Suppressor macrophage treated with lipopolysaccharide for 4 hours (primary cell): Measurements from ENCODE around the gene RRAS.
"Not testable (repeated sequence)": the region's sequence is repeated elsewhere in the genome, so short reads cannot be mapped to it uniquely, and the experiment has no call there.

ENCODE experiments used
- DNase-seq: peaks from one replicate; pipeline ENCODE4 v3.0.0-alpha.2; 2020

The RRAS gene

DNA sequence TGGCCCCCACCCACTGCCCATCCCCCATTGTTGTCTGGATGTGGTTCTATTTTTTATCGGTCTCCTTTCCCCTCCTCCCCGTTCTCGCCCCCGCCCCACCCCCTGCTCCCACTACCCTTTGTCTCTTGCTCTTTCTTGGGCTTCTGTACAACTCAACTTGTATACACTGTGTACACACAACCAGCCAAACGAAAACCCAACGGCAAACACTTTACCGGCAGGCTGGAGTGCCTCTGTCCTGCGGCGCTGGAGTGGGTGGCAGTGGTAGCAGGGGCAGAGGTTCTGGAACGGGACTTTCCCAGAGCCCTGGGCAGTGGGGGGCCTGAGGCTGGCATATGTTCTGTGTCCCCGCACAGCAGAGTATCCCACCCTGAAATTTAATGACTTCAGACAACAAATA is 13.7 kb downstream of the RRAS start:
- DNase-seq, result no peak

DNA sequence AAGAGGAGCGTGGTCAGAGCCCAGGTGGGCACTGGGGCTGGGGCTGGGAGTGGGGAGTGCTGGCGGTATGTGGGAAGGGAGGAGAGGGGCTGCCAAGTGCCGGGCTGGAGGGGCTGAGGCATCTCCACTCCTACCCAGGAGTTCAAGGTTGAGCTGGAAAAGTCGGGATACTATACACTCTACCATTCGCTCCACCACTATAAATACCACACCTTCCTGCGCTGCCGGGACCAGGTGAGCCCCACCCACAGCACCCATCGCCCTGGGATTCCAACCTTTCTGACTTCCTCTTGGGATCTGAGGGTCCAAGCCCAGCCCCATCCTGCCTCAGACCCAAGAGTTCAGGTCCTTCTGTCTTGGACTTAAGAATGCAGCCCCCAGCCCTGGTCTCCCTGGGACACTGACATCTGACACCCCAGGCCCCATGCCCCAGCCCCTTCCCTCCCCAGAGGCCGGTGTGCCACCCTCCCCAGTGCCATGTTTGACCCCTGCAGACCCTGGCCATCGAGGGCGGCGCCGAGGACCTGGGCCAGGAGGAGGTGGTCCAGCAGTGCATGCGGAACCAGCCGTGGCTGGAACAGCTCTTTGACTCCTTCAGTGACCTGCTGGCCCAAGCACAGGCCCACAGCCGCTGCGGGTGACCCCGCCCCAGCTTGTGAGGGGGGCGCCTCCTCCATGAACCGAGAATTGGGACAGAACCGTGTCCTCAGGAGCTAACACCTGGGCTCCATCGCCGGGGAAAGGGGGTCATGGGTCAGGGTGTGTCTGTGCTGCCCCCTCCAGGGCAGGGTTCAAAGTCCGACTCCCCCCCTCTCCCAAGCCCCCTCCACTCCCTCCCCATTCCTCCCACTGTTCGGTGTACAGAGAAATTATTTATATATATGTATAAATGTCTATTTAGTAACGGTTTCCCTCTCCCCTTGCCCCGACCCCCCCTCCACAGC is 14.7 kb downstream of the RRAS start:
- no peak for DNase-seq

DNA sequence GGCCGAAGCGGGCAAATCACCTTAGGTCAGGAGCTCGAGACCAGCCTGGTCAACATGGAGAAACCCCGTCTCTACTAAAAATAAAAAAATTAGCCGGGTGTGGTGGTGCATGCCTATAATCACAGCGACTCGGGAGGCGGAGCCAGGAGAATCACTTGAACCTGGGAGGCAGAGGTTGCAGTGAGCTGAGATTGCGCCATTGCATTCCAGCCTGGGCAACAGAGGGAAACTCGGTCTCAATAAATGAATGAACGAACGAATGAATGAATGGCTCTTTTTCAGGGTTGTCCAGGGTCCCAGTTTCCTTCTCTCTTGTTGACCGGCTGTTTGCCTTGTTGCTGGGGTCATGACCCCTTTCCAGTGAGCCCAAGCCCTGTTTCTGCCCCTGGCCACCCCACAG is 22.1 kb downstream of the RRAS start:
- DNase-seq, result not testable (repeated sequence)

DNA sequence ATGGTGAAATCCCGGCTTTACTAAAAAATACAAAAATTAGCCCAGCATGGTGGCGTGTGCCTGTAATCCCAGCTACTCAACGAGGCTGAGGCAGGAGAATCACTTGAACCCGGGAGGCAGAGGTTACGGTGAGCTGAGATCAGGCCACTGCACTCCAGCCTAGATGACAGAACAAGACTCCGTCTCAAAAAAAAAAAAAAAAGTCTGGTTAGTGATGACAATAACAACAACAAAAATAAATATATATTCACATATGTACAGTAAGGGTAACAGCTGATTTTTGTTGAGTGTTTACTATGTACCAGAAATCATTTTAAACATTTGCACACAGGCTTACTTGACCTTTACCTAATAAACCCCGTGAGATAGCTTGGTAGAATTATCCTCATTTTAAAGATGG is 23.0 kb downstream of the RRAS start:
- DNase-seq, result no peak

DNA sequence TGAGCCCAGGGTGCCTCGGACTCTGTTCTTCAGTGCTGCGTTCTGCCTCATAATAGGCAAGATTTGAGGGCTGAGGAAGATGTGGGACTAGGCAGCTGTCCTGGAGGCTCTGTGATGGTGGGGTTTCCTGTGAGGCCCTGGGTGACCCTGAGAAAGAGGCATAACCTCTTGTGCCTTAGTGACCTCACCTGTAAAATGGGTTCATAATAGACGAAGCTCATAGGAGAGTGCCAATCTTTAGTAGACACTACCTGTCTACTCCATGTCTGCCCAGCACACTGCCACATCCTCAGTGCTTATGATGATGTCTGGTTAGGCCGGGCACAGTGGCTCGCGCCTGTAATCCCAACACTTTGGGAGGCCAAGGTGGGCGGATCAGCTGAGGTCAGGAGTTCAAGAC is 23.4 kb downstream of the RRAS start:
- DNase-seq, result no peak

DNA sequence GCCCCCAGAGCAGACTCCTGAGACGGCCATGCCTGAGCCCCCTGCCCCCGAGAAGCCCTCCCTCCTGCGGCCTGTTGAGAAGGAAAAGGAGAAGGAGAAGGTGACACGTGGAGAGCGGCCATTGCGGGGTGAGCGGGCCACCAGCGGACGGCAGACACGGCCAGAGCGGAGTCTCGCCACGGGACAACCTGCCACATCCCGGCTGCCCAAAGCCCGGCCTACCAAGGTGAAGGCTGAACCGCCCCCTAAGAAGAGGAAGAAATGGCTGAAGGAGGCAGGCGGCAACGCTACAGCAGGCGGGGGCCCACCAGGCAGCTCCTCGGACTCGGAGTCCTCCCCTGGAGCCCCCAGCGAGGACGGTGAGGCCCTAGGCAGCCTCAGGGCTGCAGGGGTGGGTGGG is 24.1 kb downstream of the RRAS start:
- no peak for DNase-seq

DNA sequence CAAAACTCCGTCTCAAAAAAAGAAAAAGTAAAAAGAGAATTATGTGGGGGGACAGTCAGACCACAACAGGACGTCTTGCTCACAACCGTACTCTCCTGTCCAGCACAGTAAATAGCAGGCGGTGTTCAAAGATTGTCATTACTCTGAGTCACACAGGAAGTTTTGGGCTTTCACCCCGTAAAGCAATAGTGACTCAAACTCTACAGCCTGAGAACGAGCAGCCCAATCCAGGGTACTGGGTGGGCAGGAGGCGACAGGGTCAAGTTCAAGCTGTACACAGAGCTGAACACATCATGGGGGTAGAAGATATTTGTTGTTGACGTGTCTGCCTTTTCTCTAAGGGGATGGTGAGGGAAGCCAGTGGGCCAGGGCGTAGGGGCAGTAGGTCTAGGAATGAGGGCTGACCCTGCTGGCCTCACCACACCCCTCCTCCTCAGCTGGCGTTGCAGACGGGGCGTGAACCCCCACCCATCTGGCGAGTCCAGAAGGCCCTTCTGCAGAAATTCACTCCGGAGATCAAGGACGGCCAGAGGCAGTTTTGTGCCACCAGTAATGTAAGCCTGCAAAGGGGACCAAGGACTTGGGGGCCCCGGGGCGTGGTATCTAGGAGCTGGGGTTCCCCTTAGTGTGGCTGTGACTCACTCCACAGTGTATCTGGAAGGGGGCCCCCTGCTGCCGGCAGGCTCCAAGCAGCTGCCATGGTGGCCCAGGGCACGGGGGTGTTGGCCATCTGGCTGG is 25.7 kb downstream of the RRAS start:
- peak; percentile 64 for DNase-seq

DNA sequence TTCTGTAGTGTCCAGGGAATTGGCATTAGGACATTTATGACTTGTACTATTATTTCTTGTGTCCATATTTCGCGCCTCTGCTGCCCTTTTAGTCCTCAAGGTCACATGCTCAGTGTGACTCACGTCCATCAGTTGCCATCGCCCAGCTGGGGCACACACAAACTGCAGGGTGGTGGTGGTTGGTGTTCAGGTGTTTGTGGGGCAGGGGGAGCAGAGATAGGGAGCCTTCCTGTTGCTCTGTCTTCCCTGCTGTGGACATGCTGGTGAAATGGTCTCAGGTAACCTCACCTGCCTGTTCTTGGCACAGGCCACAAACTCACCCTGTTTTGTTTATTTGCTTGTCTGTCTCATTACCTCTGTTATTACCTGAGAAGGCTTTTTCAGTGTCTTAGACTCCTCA is 26.6 kb downstream of the RRAS start:
- peak; percentile 45 for DNase-seq

DNA sequence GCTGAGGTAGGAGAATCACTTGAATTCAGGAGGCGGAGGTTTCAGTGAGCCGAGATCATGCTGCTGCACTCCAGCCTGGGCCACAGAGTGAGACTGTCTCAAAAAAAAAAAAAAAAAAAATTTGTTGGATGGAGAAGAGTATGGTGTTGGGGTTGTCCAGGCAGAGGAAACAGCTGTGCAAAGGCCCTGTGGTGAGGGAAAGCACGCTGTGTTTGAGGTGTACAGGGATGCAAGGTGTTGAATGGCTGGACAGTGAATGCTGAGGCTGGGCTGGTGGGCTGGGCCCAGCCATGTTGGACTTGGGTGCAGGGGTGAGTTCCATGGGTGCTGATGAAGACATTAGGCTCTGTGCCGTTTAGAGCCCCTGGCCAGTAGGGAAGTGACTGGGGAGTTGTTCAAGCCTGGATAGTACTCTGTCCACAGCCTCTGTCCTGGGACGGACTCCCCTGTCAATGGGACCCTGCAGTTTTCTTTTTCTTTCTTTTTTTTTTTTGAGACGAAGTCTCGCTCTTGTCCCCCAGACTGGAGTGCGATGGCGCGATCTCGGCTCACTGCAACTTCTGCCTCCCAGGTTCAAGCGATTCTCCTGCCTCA is 30.3 kb downstream of the RRAS start:
- DNase-seq, result no peak

DNA sequence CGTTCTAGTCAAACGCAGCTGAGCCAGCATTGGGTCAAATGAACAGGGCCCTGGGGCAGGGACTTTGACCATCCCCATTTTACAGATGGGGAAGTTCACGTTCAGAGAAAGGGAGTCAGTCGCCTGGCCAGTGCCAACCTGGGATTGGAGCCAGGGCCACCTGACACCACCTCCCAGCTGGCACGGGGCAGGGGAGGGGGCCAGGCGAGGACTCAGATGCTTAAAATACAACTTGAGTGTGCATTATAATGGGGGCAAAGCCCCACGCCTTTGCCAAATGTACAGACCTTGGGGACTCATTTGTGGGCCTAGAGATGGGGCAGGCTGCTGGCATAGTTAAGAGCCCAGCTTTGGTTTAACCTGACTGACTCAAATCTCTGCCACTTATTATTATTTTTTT is 34.3 kb downstream of the RRAS start:
- DNase-seq, result no peak

DNA sequence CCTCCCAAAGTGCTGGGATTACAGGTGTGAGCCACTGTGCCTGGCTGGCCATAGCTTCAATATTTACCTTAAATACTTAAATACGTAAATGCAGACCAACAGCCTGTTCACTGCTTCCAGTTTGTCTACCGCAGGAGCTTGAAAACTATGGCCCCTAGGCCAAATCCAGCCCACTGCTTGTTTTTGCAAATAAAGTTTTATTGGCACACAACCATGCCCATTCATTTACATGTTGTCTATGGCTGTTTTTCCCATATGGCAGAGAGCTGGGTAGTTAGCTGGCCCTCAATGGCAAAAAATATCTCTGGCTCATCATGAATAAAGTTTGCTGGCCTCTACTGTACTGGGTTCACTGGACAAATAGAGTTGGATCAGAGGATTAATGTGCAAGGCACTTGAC is 37.1 kb downstream of the RRAS start:
- no peak for DNase-seq

DNA sequence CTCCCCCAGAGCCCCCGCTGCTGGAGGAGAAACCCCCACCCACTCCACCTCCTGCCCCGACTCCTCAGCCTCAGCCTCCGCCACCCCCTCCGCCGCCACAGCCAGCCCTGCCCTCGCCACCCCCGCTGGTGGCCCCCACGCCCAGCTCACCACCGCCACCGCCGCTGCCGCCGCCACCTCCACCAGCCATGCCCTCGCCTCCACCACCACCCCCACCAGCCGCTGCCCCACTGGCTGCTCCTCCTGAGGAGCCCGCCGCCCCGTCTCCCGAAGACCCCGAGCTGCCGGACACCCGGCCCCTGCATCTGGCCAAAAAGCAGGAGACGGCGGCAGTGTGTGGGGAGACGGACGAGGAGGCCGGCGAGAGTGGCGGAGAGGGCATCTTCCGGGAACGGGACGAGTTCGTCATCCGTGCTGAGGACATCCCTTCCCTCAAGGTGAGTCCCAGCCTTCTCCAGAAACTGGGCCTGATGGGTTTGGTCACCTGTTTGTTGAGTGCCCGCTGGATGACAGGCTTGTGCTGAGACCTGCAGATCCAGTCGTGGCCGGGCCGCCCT is 38.4 kb downstream of the RRAS start:
- DNase-seq, result no peak

DNA sequence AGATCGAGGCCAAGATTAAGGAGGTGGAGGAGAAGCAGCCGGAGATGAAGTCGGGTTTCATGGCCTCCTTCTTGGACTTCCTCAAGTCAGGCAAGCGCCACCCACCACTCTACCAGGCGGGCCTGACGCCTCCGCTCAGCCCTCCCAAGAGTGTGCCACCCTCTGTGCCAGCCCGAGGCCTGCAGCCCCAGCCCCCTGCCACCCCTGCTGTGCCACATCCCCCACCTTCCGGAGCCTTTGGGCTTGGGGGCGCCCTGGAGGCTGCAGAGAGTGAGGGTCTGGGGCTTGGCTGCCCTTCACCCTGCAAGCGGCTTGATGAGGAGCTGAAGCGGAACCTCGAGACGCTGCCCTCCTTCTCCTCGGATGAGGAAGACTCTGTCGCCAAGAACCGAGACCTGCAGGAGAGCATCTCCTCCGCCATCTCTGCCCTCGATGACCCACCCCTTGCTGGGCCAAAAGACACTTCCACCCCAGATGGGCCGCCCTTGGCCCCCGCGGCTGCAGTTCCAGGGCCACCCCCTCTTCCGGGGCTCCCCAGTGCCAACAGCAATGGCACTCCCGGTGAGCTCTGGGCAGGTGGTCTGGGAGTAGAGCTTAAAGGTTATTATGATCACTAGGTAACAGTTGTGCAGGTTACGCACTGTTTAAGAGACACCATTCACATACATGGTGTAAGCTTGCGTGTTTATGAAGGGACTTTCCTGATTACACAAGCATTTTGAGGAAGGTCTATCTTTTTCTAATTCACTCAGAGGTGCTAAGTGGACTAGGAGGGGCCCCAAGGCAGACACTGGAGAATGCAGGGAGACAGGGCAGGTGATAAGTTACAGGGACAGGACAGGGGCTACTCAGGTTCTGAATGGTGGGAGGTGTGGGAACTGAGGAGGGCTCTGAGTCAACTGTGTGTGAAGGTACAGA is 40.3 kb downstream of the RRAS start:
- DNase-seq, result peak; percentile 17

DNA sequence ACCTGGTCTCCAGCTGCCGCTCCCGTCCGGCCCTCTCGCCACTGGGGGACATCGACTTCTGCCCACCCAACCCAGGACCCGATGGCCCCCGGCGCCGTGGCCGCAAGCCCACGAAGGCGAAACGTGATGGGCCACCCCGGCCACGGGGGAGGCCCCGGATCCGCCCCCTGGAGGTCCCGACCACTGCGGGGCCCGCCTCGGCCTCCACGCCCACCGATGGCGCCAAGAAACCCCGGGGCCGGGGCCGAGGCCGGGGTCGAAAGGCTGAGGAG is 42.3 kb downstream of the RRAS start:
- DNase-seq, result no peak

DNA sequence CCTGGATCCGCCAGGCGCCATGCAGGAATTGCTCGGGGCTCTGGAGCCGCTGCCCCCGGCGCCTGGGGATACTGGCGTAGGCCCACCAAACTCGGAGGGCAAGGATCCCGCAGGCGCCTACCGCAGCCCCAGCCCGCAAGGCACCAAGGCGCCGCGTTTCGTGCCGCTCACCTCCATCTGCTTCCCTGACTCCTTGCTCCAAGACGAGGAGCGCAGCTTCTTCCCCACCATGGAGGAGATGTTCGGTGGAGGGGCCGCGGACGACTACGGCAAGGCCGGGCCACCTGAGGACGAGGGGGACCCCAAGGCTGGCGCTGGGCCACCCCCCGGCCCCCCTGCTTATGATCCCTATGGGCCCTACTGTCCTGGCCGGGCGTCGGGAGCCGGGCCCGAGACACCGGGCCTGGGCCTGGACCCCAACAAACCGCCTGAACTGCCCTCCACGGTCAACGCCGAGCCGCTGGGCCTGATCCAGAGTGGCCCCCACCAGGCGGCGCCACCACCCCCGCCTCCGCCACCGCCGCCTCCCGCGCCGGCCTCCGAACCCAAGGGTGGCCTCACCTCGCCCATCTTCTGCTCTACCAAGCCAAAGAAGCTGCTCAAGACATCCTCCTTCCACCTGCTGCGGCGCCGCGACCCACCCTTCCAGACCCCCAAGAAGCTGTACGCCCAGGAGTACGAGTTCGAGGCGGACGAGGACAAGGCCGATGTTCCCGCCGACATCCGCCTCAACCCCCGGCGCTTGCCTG is 42.8 kb downstream of the RRAS start:
- no peak for DNase-seq

DNA sequence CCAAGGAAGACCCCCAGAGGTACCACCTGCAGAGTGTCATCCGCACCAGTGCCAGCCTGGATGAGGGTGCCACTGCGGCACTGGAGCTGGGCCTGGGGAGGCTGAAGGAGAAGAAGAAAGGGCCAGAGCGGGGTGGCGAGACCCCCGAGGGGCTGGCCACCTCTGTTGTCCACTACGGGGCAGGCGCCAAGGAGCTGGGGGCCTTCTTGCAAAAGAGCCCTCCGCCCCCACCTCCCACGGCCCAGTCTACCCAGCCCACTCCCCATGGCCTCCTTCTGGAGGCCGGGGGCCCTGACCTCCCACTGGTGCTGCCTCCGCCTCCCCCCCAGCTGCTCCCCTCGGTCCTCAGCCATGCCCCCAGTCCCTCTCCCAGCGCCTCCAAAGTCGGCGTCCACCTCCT is 43.5 kb downstream of the RRAS start:
- DNase-seq, result no peak

DNA sequence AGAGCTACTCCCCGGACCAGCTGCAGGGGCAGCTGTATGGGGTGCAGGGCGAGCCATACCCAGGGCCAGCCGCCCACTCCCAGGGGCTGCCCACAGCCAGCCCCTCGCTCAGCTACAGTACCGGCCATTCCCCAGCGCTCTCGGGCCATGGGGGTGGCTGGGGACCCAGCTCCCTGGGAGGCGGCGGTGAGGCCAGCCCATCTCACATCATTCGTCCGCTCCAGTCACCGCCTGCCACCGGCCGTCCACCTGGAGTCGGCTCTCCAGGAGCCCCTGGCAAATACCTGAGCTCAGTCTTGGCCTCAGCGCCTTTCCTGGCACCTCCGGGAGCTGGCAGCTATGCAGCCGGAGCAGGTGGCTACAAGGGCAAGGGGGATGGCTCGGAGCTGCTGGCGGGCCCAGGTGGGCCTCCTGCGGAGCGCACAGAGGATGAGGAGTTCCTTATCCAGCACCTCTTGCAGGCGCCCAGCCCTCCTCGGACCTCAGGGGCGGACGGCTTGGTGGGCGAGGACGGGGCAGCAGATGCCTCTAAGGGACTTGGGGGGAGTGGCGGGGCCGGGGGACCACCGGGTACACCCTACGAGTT is 44.0 kb downstream of the RRAS start:
- DNase-seq, result no peak

DNA sequence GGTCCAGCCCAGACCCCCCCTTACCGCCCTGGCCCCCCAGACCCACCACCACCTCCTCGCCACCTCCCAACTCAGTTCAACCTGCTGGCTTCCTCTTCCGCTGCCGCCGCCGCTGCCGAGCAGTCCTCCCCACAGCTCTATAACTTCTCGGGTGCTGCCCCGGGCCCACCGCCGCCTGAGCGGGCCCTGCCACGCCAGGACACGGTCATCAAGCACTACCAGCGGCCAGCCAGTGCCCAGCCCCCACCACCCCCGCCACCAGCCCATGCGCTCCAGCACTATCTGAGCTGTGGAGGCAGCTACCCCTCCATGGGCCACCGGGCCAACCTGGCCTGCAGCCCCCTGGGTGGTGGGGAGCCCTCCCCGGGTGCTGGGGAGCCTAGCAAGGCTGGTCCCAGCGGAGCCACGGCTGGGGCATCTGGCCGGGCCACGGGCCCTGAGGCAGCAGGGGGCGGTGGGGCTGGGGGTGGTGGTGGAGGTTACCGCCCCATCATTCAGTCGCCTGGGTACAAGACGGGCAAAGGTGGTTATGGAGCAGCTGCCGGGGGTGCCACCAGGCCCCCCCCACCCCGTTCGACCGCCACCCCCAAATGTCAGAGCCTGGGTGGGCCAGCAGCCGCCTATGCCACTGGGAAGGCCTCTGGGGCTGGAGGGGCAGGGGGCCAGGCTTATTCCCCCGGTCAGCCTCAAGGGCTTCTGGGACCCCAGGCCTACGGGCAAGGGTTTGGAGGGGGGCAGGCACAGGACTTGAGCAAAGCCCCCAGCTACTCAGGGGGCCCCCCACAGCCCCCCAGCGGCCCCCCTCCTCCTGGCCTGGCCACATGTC is 44.7 kb downstream of the RRAS start:
- no peak for DNase-seq

DNA sequence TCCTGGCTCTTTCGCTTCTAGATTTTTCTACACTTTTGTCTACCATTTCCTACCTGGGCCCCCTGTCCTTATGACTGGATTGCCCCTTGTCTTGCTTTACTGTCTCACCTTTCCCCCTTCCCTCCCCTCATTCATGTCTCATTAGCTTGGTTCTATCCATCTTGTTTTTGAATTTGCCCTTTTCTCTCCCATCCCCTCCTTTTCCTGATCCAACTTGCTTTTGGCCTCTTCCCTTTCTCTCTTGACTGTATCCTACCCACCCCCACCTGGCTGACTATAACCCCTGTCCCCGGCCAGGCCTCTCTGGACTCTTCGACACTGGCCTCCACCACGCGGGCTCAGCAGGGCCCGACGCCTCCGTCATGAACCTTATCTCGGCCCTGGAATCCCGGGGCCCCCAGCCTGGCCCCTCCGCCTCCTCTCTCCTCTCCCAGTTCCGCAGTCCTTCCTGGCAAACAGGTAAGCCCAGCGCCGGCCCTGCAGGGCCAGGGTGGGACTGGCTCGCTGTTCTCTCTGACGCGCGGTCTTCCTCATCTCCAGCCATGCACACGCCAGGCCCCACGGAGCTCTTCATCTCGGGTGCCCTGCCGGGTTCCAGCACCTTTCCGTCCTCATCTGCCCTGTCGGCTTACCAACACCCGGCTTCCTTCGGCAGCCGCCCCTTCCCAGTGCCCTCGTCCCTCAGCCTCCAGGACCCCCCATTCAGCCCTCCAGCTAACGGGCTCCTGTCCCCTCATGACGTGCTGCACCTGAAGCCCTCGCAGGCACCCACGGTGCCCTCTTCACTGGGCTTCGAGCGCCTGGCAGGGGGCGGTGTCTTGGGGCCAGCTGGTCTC is 45.6 kb downstream of the RRAS start:
- no peak for DNase-seq
